PC-9 (cell line): ENCODE measurements around the gene MYO15B. TPM values are rescaled to one million over a fixed set of nuclear protein-coding genes. Genes with fewer than 3 reads are reported as not detected.

Experiments used
- BruUV-seq: library from RNA; stranded (reverse); fragments of 400-500 nt; replicated peaks from 2 replicates; lab custom pipeline; 2021; lab: Mats Ljungman, UMichigan
- CTCF ChIA-PET: fragments of 300-600 bp; sonication (Branson Sonifier 250); formaldehyde crosslinking; loops from one replicate; lab custom pipeline; 2022; ENCODE audit warnings: antibody characterized with exemption; lab: Charles Lee
- POLR2A ChIA-PET: fragments of 300-600 bp; sonication (Branson Sonifier 250); formaldehyde crosslinking; loops from one replicate; lab custom pipeline; 2022; ENCODE audit warnings: antibody characterized with exemption; ENCODE audit not compliant: unreplicated experiment; lab: Charles Lee
- DNase-seq, 2 experiments: peaks; one replicate each; pipeline versions ENCODE4 v3.0.0 to v3.0.0-alpha.2; 2015 to 2022; ENCODE audit warnings: mixed read lengths in 1 of 2
- H2AFZ ChIP-seq: fragments of 200-600 bp; sonication (generic); 2 replicates; pipeline ENCODE4 v1.8.1; 2017; ENCODE audit warnings: antibody characterized with exemption
- H3F3A ChIP-seq: fragments of 200-600 bp; sonication (generic); 2 replicates; pipeline ENCODE4 v1.8.1; 2017; ENCODE audit warnings: antibody characterized with exemption, mild to moderate bottlenecking, low read depth; ENCODE audit not compliant: insufficient read depth
- H3K27ac ChIP-seq: fragments of 200-600 bp; sonication (generic); 2 replicates; pipeline ENCODE4 v1.6.1; 2016; ENCODE audit warnings: mixed run types
- H3K27me3 ChIP-seq: fragments of 200-600 bp; sonication (generic); 2 replicates; pipeline ENCODE4 v1.6.1; 2016; ENCODE audit warnings: low read depth, mixed run types; ENCODE audit not compliant: insufficient read depth
- H3K36me3 ChIP-seq: fragments of 200-600 bp; sonication (generic); 2 replicates; pipeline ENCODE4 v1.6.1; 2016; ENCODE audit warnings: low read depth, mixed run types
- H3K4me1 ChIP-seq: fragments of 200-600 bp; sonication (generic); replicated peaks from 2 replicates; pipeline ENCODE4 v1.6.1; 2016; ENCODE audit warnings: mixed run types; ENCODE audit not compliant: insufficient read depth
- H3K4me2 ChIP-seq: fragments of 200-600 bp; sonication (generic); 2 replicates; pipeline ENCODE4 v1.6.1; 2017; ENCODE audit warnings: mixed run types
- H3K4me3 ChIP-seq: fragments of 200-600 bp; sonication (generic); 2 replicates; pipeline ENCODE4 v1.6.1; 2016; ENCODE audit warnings: mixed run types
- H3K79me2 ChIP-seq: fragments of 200-600 bp; sonication (generic); 2 replicates; pipeline ENCODE4 v1.6.1; 2017; ENCODE audit warnings: low read depth, mixed run types
- H3K9me2 ChIP-seq: fragments of 200-600 bp; sonication (generic); 2 replicates; pipeline ENCODE4 v1.8.1; 2017; ENCODE audit warnings: mild to moderate bottlenecking; ENCODE audit not compliant: insufficient read depth
- H3K9me3 ChIP-seq: fragments of 200-600 bp; sonication (generic); 2 replicates; pipeline ENCODE4 v1.8.1; 2016; ENCODE audit warnings: low read depth; ENCODE audit not compliant: insufficient read depth
- H4K20me1 ChIP-seq: fragments of 200-600 bp; sonication (generic); 2 replicates; pipeline ENCODE4 v1.8.1; 2017; ENCODE audit not compliant: insufficient read depth
- EZH2 ChIP-seq: fragments of 200-600 bp; sonication (generic); IDR thresholded peaks from 2 replicates; pipeline ENCODE4 v1.8.0; 2017; ENCODE audit warnings: antibody characterized with exemption, low read depth
- intact Hi-C: fragments of 100-400 bp; cut with micrococcal nuclease; formaldehyde crosslinking; loops from one replicate; pipeline ENCODE4 v1.10.0; 2022; ENCODE audit not compliant: unreplicated experiment
- total RNA-seq: library from RNA; stranded (reverse); gene quantifications from 2 replicates; pipeline ENCODE4 v1.2.3, GENCODE V29; 2021
- TF ChIP-seq, protein P1 (sequence below): fragments of 200-600 bp; sonication (generic); conservative IDR thresholded peaks from 2 replicates; pipeline ENCODE4 v1.6.1; 2017; ENCODE audit warnings: mixed run types, antibody characterized with exemption, mild to moderate bottlenecking, moderate library complexity

MYO15B gene
- total RNA-seq, 1 experiment from 2014 or later = 53.5 TPM

- ChIA-PET CTCF (interaction anchor here (0.7 kb wide), 1 partner anchor 15 kb away, joined by 3 read pairs; no protein-coding TSS in a partner anchor), POLR2A (no interaction called here)
- no peak overlapping the region for H3K4me2 ChIP-seq
- H3K4me1 ChIP-seq = peaks cover 16% of the 10 kb centered on the region
- peaks cover 12% of the 10 kb centered on the region for H4K20me1 ChIP-seq
- no peak overlapping the region for H3K27ac ChIP-seq
- H3F3A ChIP-seq = peaks cover 11% of the 10 kb centered on the region
- TF ChIP-seq, protein P1, sequence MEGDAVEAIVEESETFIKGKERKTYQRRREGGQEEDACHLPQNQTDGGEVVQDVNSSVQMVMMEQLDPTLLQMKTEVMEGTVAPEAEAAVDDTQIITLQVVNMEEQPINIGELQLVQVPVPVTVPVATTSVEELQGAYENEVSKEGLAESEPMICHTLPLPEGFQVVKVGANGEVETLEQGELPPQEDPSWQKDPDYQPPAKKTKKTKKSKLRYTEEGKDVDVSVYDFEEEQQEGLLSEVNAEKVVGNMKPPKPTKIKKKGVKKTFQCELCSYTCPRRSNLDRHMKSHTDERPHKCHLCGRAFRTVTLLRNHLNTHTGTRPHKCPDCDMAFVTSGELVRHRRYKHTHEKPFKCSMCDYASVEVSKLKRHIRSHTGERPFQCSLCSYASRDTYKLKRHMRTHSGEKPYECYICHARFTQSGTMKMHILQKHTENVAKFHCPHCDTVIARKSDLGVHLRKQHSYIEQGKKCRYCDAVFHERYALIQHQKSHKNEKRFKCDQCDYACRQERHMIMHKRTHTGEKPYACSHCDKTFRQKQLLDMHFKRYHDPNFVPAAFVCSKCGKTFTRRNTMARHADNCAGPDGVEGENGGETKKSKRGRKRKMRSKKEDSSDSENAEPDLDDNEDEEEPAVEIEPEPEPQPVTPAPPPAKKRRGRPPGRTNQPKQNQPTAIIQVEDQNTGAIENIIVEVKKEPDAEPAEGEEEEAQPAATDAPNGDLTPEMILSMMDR = no peak
- TF ChIP-seq EZH2 = no peak
- H2AFZ ChIP-seq = no peak overlapping the region
- H3K9me2 ChIP-seq = no peaks in the 10 kb centered on the region
- no peaks in the 10 kb centered on the region for H3K79me2 ChIP-seq
- intact Hi-C loops = no loop called here
- H3K4me3 ChIP-seq = no peak overlapping the region
- no peaks in the 10 kb centered on the region for H3K9me3 ChIP-seq
- H3K36me3 ChIP-seq = no peaks in the 10 kb centered on the region
- H3K27me3 ChIP-seq = no peaks in the 10 kb centered on the region
- no TSS peak for BruUV-seq
- DNase-seq = no peak
Observed at GRCh38 chr17:75629157-75629556, 41.6 kb downstream of the MYO15B start.

DNA sequence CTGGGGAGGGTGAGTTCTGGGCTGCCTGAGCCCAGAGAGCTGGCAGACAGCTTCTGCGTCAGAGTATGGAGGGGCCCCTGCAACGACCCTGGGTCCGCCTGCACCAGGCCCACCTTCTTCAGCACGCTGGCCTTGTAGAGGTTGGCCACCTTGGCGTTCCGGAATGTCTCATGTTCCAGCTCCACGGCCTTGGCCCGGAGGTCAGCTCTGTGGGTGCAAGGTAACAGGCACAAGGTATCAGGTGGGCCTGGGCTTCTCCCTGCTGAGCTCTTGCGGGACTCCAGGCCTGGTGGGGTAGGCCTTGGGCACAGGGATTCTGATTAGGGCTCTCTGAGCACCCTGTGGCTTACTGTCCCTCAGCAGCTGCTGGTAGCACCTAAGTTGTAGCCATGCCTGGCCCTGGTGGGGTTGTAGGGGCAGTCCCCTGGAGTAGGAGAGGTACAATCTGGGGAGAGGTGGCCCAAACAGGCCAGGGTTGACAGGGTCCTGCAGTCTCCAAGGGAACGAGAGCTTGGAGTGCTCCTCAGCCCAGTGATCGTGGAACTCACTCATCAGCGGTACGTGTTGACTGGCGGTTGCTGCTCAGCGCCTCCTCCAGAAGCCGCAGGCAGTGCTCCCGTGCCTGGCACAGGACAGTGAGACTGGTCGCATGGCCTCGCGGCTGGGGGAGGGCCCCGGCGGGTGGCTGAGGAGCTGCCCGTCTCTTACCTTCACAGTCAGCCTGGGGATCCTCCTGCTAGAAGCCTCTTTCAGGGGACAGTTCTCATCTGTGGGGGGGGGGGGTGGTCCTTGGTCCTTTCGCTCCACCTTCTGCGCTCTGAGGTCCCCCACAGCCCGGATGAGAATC lies 42.7 kb downstream of the MYO15B start:
- Histone ChIP-seq H3K4me1 (peaks cover 20% of the 10 kb centered on the region), H2AFZ (no peak overlapping the region), H4K20me1 (peaks cover 12% of the 10 kb centered on the region), H3K79me2 (no peaks in the 10 kb centered on the region), H3K36me3 (no peaks in the 10 kb centered on the region), H3K4me2 (no peak overlapping the region), H3K4me3 (no peak overlapping the region), H3K9me2 (no peaks in the 10 kb centered on the region), H3F3A (peaks cover 13% of the 10 kb centered on the region), H3K27me3 (no peaks in the 10 kb centered on the region), H3K27ac (no peak overlapping the region), H3K9me3 (no peaks in the 10 kb centered on the region)
- ChIA-PET POLR2A (interaction anchor here (0.5 to 0.6 kb wide), 3 partner anchors 26 to 156 kb away, joined by 3 to 5 read pairs (median 5); no protein-coding TSS in a partner anchor), CTCF (interaction anchor here (0.6 to 0.7 kb wide), 4 partner anchors 14 to 214 kb away, joined by 3 to 5 read pairs (median 4); partner anchors contain the start of gene UNC13D)
- BruUV-seq = no TSS peak
- TF ChIP-seq, protein P1 = no peak
- no peak for TF ChIP-seq EZH2
- intact Hi-C loops = loop anchor here (5.0 kb wide), 1 partner anchor 37 kb away; the partner anchor contains the start of genes RECQL5 and SAP30BP
- DNase-seq = no peak

GRCh38 chr17:75631353-75631752 lies 43.8 kb downstream of the MYO15B start:
- Histone ChIP-seq H3K36me3 (no peaks in the 10 kb centered on the region), H3K79me2 (no peaks in the 10 kb centered on the region), H3K4me1 (peaks cover 20% of the 10 kb centered on the region), H3F3A (peaks cover 13% of the 10 kb centered on the region), H3K9me2 (no peaks in the 10 kb centered on the region), H3K9me3 (no peaks in the 10 kb centered on the region), H3K4me2 (no peak overlapping the region), H3K27me3 (no peaks in the 10 kb centered on the region), H4K20me1 (peaks cover 12% of the 10 kb centered on the region), H2AFZ (no peak overlapping the region), H3K27ac (no peak overlapping the region), H3K4me3 (no peak overlapping the region)
- intact Hi-C loops = loop anchor here (5.0 kb wide), 1 partner anchor 36 kb away; the partner anchor contains the start of genes RECQL5 and SAP30BP
- no TSS peak for BruUV-seq
- TF ChIP-seq, protein P1 = no peak
- TF ChIP-seq EZH2 = no peak
- ChIA-PET POLR2A (no interaction called here), CTCF (no interaction called here)
- DNase-seq = no peak
